Muscle of leg (tissue), 11 donors: ENCODE results near the gene GREB1. TPM values are rescaled to one million over a fixed set of nuclear protein-coding genes. Genes with fewer than 3 reads are reported as not detected.

Experiments
- DNase-seq: peaks from one replicate; pipeline ENCODE4 v3.0.0; 2013
- H3K27ac ChIP-seq: one replicate; pipeline ENCODE4 v1.5.1; 2013; ENCODE audit warnings: mild to moderate bottlenecking, low read length, control low read depth
- H3K27me3 ChIP-seq: one replicate; pipeline ENCODE4 v1.6.1; 2013; ENCODE audit warnings: low read length; ENCODE audit not compliant: control insufficient read depth, insufficient read depth
- H3K36me3 ChIP-seq: one replicate; pipeline ENCODE4 v1.6.1; 2013; ENCODE audit warnings: low read length; ENCODE audit not compliant: control insufficient read depth, insufficient read depth
- H3K4me1 ChIP-seq: one replicate; pipeline ENCODE4 v1.6.1; 2013; ENCODE audit warnings: low read length; ENCODE audit not compliant: control insufficient read depth, insufficient read depth
- H3K4me3 ChIP-seq: one replicate; pipeline ENCODE4 v1.5.1; 2013; ENCODE audit warnings: low read length, control low read depth
- H3K9me3 ChIP-seq: replicated peaks from 2 replicates; pipeline ENCODE4 v1.6.1; 2013; ENCODE audit warnings: low read depth, low read length; ENCODE audit not compliant: control insufficient read depth
- WGBS: methylation state at CpG from one replicate; pipeline ENCODE4 v1.1.5; 2013; ENCODE audit warnings: missing lambda C conversion rate; ENCODE audit not compliant: insufficient coverage; 5-methylcytosine and 5-hydroxymethylcytosine counted together
- polyA plus RNA-seq, 8 donors: library from polyadenylated mRNA; unstranded; fragments of 120-200 nt; gene quantifications; one replicate each; pipeline versions ENCODE4 v1.2.1 to v1.2.3, GENCODE V29; 2013; ENCODE audit warnings: inconsistent platforms in 1 of 8, low replicate concordance in 1 of 8; ENCODE audit not compliant: insufficient read length in 8 of 8, insufficient read depth in 1 of 8
- total RNA-seq: library from RNA; stranded (reverse); fragments of 120-200 nt; gene quantifications from one replicate; pipeline ENCODE4 v1.2.4, GENCODE V29; 2013

Gene GREB1
- total and polyA plus RNA-seq, 9 donors: 6.5 to 14.4 (median 10.5) TPM

DNA sequence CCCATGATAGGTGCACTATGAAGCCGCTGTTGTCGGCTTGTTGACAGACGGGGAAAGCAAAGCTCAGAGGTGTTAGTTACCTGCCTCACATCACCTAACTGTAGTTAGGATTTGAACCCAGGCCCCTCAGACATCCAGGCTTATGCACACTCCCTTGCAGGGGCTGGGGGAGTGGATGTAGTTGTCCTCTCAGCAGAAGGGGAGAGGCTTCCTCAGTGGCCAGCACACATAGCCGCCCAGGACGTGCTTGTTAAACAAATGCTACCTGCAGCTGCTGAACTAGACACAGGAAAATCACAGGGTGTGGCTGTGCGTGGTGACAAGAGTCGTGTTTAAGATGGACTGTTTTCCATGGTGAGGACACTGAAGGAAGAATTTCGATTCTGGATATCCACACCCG lies 39.2 kb downstream of the GREB1 start:
- no peak for DNase-seq

GRCh38 chr2:11573418-11574175 lies 39.8 kb downstream of the GREB1 start:
- Histone ChIP-seq H3K27ac (no peak overlapping the region), H3K4me1 (no peaks in the 10 kb centered on the region), H3K27me3 (no peaks in the 10 kb centered on the region), H3K9me3 (no peaks in the 10 kb centered on the region), H3K36me3 (no peaks in the 10 kb centered on the region), H3K4me3 (no peak overlapping the region)
- WGBS: 32% methylated on average over 5 of the region's 10 CpGs
- DNase-seq: no peak

More for the DNA sequence above, 39.2 kb downstream of the GREB1 start:
- Histone ChIP-seq H3K4me3 (no peak overlapping the region), H3K27me3 (no peaks in the 10 kb centered on the region), H3K27ac (no peak overlapping the region), H3K4me1 (no peaks in the 10 kb centered on the region), H3K9me3 (no peaks in the 10 kb centered on the region), H3K36me3 (no peaks in the 10 kb centered on the region)
- WGBS: 90% methylated on average over 6 of the region's 9 CpGs

GRCh38 chr2:11574176-11575046 lies 40.6 kb downstream of the GREB1 start:
- Histone ChIP-seq H3K4me1 (peaks cover under 1% of the 10 kb centered on the region), H3K9me3 (no peaks in the 10 kb centered on the region), H3K27me3 (no peaks in the 10 kb centered on the region), H3K4me3 (no peak overlapping the region), H3K27ac (no peak overlapping the region), H3K36me3 (peaks cover 5% of the 10 kb centered on the region)
- 85% methylated on average over 9 of the region's 12 CpGs for WGBS
- DNase-seq: no peak

DNA sequence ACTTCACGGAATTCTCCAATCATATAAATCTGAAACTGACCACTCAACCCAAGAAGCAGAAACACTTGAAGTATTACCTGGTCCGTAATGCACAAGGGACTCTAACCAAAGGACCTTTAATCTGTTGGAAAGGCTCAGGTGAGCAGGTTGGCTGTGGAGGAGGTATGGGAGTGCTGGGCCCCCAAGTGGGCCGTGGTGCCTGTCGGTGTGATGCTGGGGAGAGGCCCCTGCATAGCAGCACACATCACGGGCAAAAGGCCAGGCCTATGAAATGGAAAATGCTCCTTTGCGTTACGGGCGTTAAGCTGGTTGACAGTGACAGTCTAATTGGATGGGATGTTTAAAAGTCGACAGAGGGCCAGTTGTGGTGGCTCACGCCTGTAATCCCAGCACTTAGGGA lies 42.6 kb downstream of the GREB1 start:
- H3K9me3 ChIP-seq: no peaks in the 10 kb centered on the region
- 84% methylated on average over 8 of the region's 10 CpGs for WGBS
- H3K4me3 ChIP-seq: no peak overlapping the region
- peaks cover 3% of the 10 kb centered on the region for H3K4me1 ChIP-seq
- DNase-seq: no peak
- H3K27ac ChIP-seq: no peak overlapping the region
- no peaks in the 10 kb centered on the region for H3K27me3 ChIP-seq
- H3K36me3 ChIP-seq: peaks cover 16% of the 10 kb centered on the region

GRCh38 chr2:11577101-11577883 lies 43.4 kb downstream of the GREB1 start:
- H3K4me1 ChIP-seq: peaks cover 7% of the 10 kb centered on the region
- no peak for DNase-seq
- no peaks in the 10 kb centered on the region for H3K27me3 ChIP-seq
- H3K4me3 ChIP-seq: no peak overlapping the region
- peaks cover 16% of the 10 kb centered on the region for H3K36me3 ChIP-seq
- no peaks in the 10 kb centered on the region for H3K9me3 ChIP-seq
- H3K27ac ChIP-seq: no peak overlapping the region
- 83% methylated on average over 6 of the region's 14 CpGs for WGBS

- peaks cover 17% of the 10 kb centered on the region for H3K4me1 ChIP-seq
- no peaks in the 10 kb centered on the region for H3K9me3 ChIP-seq
- peaks cover 16% of the 10 kb centered on the region for H3K36me3 ChIP-seq
- no peak overlapping the region for H3K4me3 ChIP-seq
- no peaks in the 10 kb centered on the region for H3K27me3 ChIP-seq
- DNase-seq: no peak
- 88% methylated on average over 16 of the region's 22 CpGs for WGBS
- no peak overlapping the region for H3K27ac ChIP-seq
These were observed 44.5 kb downstream of the GREB1 start for GRCh38 chr2:11578081-11578948.

DNA sequence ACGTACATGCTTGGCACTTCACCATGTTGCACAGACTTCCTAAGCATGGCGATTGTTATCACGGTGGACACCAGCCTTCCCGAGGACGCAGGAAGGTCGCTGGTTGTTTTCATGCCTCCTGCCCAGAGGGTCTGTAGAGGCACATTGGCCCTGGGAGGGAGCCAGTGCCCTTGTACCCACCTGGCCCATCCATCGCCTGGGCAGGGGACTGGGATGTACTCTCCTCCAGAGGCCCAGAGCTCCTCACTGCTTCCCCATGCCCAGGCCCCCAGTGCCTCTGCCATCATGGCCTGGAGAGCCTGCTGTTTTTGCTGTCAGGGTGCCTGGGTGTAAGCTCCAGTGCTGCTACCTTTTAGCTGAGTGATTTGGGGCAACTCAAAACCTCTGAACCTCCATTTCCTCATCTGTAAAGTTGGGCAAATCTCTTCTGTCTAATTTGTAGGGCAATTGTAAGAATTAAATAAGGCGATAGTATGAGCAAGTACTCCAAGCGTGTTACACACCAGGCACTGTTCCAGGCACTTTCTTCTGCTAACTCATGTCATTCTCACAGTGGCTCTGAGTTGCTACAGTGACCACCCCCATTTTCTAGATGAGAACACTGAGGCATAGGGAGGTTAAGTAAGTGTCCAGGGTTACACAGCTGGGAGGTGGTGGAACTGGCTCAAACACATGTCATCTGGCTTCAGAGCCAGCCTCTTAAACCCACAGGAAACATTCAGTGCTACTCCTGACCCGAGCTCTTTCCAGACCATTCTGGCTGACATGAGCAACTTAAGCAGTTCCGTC lies 45.3 kb downstream of the GREB1 start:
- Histone ChIP-seq H3K27ac (no peak overlapping the region), H3K36me3 (peaks cover 16% of the 10 kb centered on the region), H3K4me3 (no peak overlapping the region), H3K4me1 (peaks cover 25% of the 10 kb centered on the region), H3K9me3 (no peaks in the 10 kb centered on the region), H3K27me3 (no peaks in the 10 kb centered on the region)
- WGBS: 80% methylated on average over 9 of the region's 11 CpGs
- peak; percentile 29 for DNase-seq

- Histone ChIP-seq H3K4me1 (peaks cover 25% of the 10 kb centered on the region), H3K36me3 (peaks cover 16% of the 10 kb centered on the region), H3K9me3 (no peaks in the 10 kb centered on the region), H3K27ac (no peak overlapping the region), H3K27me3 (no peaks in the 10 kb centered on the region), H3K4me3 (no peak overlapping the region)
- WGBS: 60% methylated on average over 5 of the region's 10 CpGs
- DNase-seq: no peak
These were observed 46.2 kb downstream of the GREB1 start for GRCh38 chr2:11579867-11580659.
